GM12878 (cell line): ENCODE data around the gene CREB3. TPM values are rescaled to one million over a fixed set of nuclear protein-coding genes. Genes with fewer than 3 reads are reported as not detected.

Source experiments
- BCL3 ChIP-seq: IDR thresholded peaks from 2 replicates; pipeline ENCODE4 v1.6.1; 2011; ENCODE audit warnings: borderline replicate concordance, low read depth, mild to moderate bottlenecking, moderate library complexity, low read length; ENCODE audit not compliant: insufficient read depth, poor library complexity, severe bottlenecking
- CREM ChIP-seq: IDR thresholded peaks from 2 replicates; pipeline ENCODE4 v1.6.1; 2014; ENCODE audit warnings: antibody characterized with exemption, low read depth
- E4F1 ChIP-seq: fragments of 450-650 bp; IDR thresholded peaks from 2 replicates; pipeline ENCODE4 v1.6.1; 2018; ENCODE audit warnings: borderline replicate concordance, mild to moderate bottlenecking; ENCODE audit not compliant: partially characterized antibody
- EGR1 ChIP-seq, 2 experiments: IDR thresholded peaks; 1 replicate in 1 of 2; 2 replicates in 1 of 2; pipeline ENCODE4 v1.6.1; 2011 to 2012; ENCODE audit warnings: low read depth in 2 of 2, low read length in 2 of 2, borderline replicate concordance in 1 of 2, mild to moderate bottlenecking in 1 of 2, moderate library complexity in 1 of 2
- EZH2 ChIP-seq: IDR thresholded peaks from 2 replicates; pipeline ENCODE4 v1.6.1; 2012; ENCODE audit warnings: low read depth, mild to moderate bottlenecking, control low read depth, inconsistent platforms, low read length, borderline replicate concordance; ENCODE audit not compliant: control insufficient read depth
- KLF5 ChIP-seq: fragments of 450-650 bp; IDR thresholded peaks from 2 replicates; pipeline ENCODE4 v1.6.1; 2014; ENCODE audit warnings: mild to moderate bottlenecking; ENCODE audit not compliant: partially characterized antibody
- LARP7 ChIP-seq: fragments of 450-650 bp; IDR thresholded peaks from 2 replicates; pipeline ENCODE4 v1.6.1; 2017; ENCODE audit warnings: mild to moderate bottlenecking
- MEF2B ChIP-seq: fragments of 450-650 bp; IDR thresholded peaks from 2 replicates; pipeline ENCODE4 v1.6.1; 2018; ENCODE audit warnings: mild to moderate bottlenecking, moderate library complexity; ENCODE audit not compliant: partially characterized antibody, poor library complexity, severe bottlenecking
- PAX5 ChIP-seq: IDR thresholded peaks from 2 replicates; pipeline ENCODE4 v1.6.1; 2011; ENCODE audit warnings: low read depth, low read length, borderline replicate concordance
- PML ChIP-seq: IDR thresholded peaks from 2 replicates; pipeline ENCODE4 v1.6.1; 2012; ENCODE audit warnings: low read length, inconsistent platforms
- POLR2AphosphoS2 ChIP-seq: IDR thresholded peaks from 2 replicates; pipeline ENCODE4 v1.6.1; 2011; ENCODE audit warnings: low read depth, mild to moderate bottlenecking, low read length, improper control_type of control experiment, moderate library complexity
- RBBP5 ChIP-seq: fragments of 200-600 bp; sonication (generic); conservative IDR thresholded peaks from 2 replicates; pipeline ENCODE4 v1.6.1; 2016
- SIX5 ChIP-seq: IDR thresholded peaks from 2 replicates; pipeline ENCODE4 v1.6.1; 2011; ENCODE audit warnings: mild to moderate bottlenecking, low read depth, low read length, moderate library complexity; ENCODE audit not compliant: severe bottlenecking
- STAT3 ChIP-seq: IDR thresholded peaks from 2 replicates; pipeline ENCODE4 v1.6.1; 2011; ENCODE audit warnings: low read depth, low read length, improper control_type of control experiment
- TARDBP ChIP-seq: IDR thresholded peaks from 2 replicates; pipeline ENCODE4 v1.6.1; 2016; ENCODE audit warnings: borderline replicate concordance
- TBL1XR1 ChIP-seq: IDR thresholded peaks from 2 replicates; pipeline ENCODE4 v1.6.1; 2012; ENCODE audit warnings: low read depth, low read length, improper control_type of control experiment
- polyA plus RNA-seq, 11 experiments: library from polyadenylated mRNA; depleted of rRNA in 4 of 11; unstranded in 6 of 11; stranded (reverse) in 5 of 11; fragments of >200 nt; fragmentation: Nextera tagmentation in 4 of 11; fragmentation: Illumina TruSeq in 1 of 11; extraction: Ambion mirVana in 4 of 11; extraction: Trizol in 1 of 11; gene quantifications; 1 replicate in 1 of 11; 2 replicates in 10 of 11; pipeline versions ENCODE4 v1.2.1 to v1.2.3, GENCODE V29; 2011 to 2016; ENCODE audit warnings: inconsistent platforms in 2 of 11, missing spikeins in 2 of 11, low read depth in 1 of 11
- total RNA-seq, 4 experiments: library from RNA; depleted of rRNA in 3 of 4; stranded (reverse); fragments of >200 nt in 3 of 4; fragmentation: Illumina TruSeq in 1 of 4; extraction: Trizol in 1 of 4; gene quantifications; 2 replicates each; pipeline versions ENCODE4 v1.2.1 to v1.2.3, GENCODE V29; 2013 to 2021
- TF ChIP-seq, protein P1 (sequence below): fragments of 450-650 bp; IDR thresholded peaks from 2 replicates; pipeline ENCODE4 v1.6.1; 2016; ENCODE audit warnings: mild to moderate bottlenecking
- TF ChIP-seq, protein P2 (sequence below): fragments of 450-650 bp; IDR thresholded peaks from 2 replicates; pipeline ENCODE4 v1.6.1; 2018; ENCODE audit warnings: mild to moderate bottlenecking, low read depth, moderate library complexity; ENCODE audit not compliant: partially characterized antibody
- TF ChIP-seq, protein P3 (sequence below): IDR thresholded peaks from 2 replicates; pipeline ENCODE4 v1.6.1; 2011; ENCODE audit warnings: low read depth, low read length, improper control_type of control experiment, borderline replicate concordance

CREB3 gene
- total and polyA plus RNA-seq, 10 of the 15 experiments (the other 5 are each of a cell fraction or from before 2014, with no cell fraction given): 9.8 to 38.9 (median 19.8) TPM

GRCh38 chr9:35732800-35733541 lies 505 bp downstream of the CREB3 start (continued):
- TF ChIP-seq, protein P1, sequence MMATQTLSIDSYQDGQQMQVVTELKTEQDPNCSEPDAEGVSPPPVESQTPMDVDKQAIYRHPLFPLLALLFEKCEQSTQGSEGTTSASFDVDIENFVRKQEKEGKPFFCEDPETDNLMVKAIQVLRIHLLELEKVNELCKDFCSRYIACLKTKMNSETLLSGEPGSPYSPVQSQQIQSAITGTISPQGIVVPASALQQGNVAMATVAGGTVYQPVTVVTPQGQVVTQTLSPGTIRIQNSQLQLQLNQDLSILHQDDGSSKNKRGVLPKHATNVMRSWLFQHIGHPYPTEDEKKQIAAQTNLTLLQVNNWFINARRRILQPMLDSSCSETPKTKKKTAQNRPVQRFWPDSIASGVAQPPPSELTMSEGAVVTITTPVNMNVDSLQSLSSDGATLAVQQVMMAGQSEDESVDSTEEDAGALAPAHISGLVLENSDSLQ: peak; percentile 53; the same call in 1 of the 2 replicates
- TF ChIP-seq EZH2 (no peak), E4F1 (no peak), CREM (no peak), PAX5 (no peak), MEF2B (no peak), PML (no peak), SIX5 (no peak), KLF5 (no peak), BCL3 (no peak), LARP7 (peak; percentile 93), STAT3 (no peak), TARDBP (no peak), TBL1XR1 (no peak), RBBP5 (no peak), POLR2AphosphoS2 (no peak), EGR1 (IDR thresholded peaks at IDR 0.05; ENCODE audit: borderline replicate concordance in 1 of 2, low read depth in 2 of 2, low read length in 2 of 2) (peak in 1 of 2 experiments; percentile 35; a peak in 1 of 3 replicates)
- TF ChIP-seq, protein P2, sequence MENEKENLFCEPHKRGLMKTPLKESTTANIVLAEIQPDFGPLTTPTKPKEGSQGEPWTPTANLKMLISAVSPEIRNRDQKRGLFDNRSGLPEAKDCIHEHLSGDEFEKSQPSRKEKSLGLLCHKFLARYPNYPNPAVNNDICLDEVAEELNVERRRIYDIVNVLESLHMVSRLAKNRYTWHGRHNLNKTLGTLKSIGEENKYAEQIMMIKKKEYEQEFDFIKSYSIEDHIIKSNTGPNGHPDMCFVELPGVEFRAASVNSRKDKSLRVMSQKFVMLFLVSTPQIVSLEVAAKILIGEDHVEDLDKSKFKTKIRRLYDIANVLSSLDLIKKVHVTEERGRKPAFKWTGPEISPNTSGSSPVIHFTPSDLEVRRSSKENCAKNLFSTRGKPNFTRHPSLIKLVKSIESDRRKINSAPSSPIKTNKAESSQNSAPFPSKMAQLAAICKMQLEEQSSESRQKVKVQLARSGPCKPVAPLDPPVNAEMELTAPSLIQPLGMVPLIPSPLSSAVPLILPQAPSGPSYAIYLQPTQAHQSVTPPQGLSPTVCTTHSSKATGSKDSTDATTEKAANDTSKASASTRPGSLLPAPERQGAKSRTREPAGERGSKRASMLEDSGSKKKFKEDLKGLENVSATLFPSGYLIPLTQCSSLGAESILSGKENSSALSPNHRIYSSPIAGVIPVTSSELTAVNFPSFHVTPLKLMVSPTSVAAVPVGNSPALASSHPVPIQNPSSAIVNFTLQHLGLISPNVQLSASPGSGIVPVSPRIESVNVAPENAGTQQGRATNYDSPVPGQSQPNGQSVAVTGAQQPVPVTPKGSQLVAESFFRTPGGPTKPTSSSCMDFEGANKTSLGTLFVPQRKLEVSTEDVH: no peak
- TF ChIP-seq, protein P3, sequence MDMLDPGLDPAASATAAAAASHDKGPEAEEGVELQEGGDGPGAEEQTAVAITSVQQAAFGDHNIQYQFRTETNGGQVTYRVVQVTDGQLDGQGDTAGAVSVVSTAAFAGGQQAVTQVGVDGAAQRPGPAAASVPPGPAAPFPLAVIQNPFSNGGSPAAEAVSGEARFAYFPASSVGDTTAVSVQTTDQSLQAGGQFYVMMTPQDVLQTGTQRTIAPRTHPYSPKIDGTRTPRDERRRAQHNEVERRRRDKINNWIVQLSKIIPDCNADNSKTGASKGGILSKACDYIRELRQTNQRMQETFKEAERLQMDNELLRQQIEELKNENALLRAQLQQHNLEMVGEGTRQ: no peak
